ENCODE results near the gene METRN.

The METRN gene

GRCh38 chr16:714558-715476, at the start of gene METRN:
TSS of gene METRN (plus strand) at chr16:715118. CDS start at chr16:715290, 172 bp downstream.
- DNase-seq (ENCODE audit: low spot score) = peak; percentile 80

GRCh38 chr16:666572-666971, 48.3 kb upstream of the METRN start:
- no peak for DNase-seq (ENCODE audit: low spot score)

- DNase-seq (ENCODE audit: low spot score) = no peak
These were observed 47.7 kb upstream of the METRN start for GRCh38 chr16:667113-667779.

GRCh38 chr16:667780-668518, 47.0 kb upstream of the METRN start, which contains the start of gene RHOT2:
TSS of gene RHOT2 (plus strand) at chr16:668132. CDS start at chr16:668200, 68 bp downstream.
- DNase-seq (ENCODE audit: low spot score) = peak; percentile 87

- DNase-seq (ENCODE audit: low spot score) = no peak
These were observed 46.3 kb upstream of the METRN start for GRCh38 chr16:668519-669171.

GRCh38 chr16:669666-670065, 45.3 kb upstream of the METRN start:
- DNase-seq (ENCODE audit: low spot score) = no peak

- DNase-seq (ENCODE audit: low spot score) = no peak
These were observed 44.2 kb upstream of the METRN start for GRCh38 chr16:670485-671352.

- no peak for DNase-seq (ENCODE audit: low spot score)
These were observed 43.4 kb upstream of the METRN start for GRCh38 chr16:671353-672131.

GRCh38 chr16:672371-672770, 42.5 kb upstream of the METRN start:
- DNase-seq (ENCODE audit: low spot score) = no peak

- DNase-seq (ENCODE audit: low spot score) = no peak
These were observed 42.1 kb upstream of the METRN start for GRCh38 chr16:672851-673250.

GRCh38 chr16:673399-673991, 41.4 kb upstream of the METRN start:
- no peak for DNase-seq (ENCODE audit: low spot score)

GRCh38 chr16:674214-674881, 40.6 kb upstream of the METRN start:
- DNase-seq (ENCODE audit: low spot score) = no peak

GRCh38 chr16:674968-675883, 39.7 kb upstream of the METRN start, which contains the start of gene RHBDL1:
TSS of gene RHBDL1 (plus strand) at chr16:675671. CDS start at chr16:675791, 120 bp downstream.
- no peak for DNase-seq (ENCODE audit: low spot score)

- no peak for DNase-seq (ENCODE audit: low spot score)
These were observed 38.9 kb upstream of the METRN start for GRCh38 chr16:675884-676564.

- no peak for DNase-seq (ENCODE audit: low spot score)
These were observed 38.4 kb upstream of the METRN start for GRCh38 chr16:676565-676902.

GRCh38 chr16:676913-677312, 38.0 kb upstream of the METRN start:
- DNase-seq (ENCODE audit: low spot score) = peak; percentile 91
